Fibroblast of peridontal ligament (primary cell): ENCODE data around the gene DCC.
"Not testable (repeated sequence)": the region's sequence is repeated elsewhere in the genome, so short reads cannot be mapped to it uniquely, and the experiment has no call there.

Source experiments
- DNase-seq: peaks from one replicate; pipeline ENCODE4 v3.0.0-alpha.2; 2010; ENCODE audit errors: extremely low read depth

The DCC gene

DNA sequence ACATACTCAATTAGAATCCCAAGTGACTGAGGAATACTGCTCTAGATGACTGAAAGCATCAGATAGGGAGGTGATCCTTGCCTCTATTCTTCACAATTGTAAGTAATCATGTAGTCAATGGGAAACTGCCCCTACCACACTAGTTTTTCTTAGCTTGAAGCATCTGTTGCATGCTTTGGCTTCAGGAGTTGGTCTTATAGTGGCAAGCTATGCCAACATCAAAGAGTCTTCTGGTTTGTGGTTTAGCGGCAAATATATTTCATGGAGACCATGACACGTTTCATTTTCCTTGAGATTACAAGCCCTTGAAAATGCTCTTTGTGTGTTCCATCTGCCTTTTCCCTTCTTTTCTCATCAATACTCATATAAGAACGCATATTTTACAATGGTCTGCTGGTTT lies 12.9 kb downstream of the DCC start:
- DNase-seq = no peak

DNA sequence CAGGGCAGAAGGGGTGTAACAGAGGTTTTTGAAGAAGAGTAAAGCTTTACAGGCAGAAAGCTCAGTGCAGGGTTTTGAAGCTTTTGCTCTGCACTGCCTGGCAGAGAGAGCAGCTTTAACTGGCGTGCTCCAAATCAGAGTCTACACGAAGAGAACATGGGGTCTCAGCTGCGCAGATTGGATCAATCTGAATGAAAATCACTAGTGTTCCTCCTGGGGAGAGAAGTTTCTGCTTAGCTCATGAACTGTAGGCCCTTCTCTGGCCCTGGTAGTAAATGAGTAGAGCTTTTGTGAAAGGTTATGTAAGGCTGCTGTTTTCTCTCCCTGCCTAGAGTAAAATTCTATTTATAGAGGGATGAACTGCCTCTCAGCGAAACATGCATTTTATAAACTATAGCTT lies 13.6 kb downstream of the DCC start:
- no peak for DNase-seq

DNA sequence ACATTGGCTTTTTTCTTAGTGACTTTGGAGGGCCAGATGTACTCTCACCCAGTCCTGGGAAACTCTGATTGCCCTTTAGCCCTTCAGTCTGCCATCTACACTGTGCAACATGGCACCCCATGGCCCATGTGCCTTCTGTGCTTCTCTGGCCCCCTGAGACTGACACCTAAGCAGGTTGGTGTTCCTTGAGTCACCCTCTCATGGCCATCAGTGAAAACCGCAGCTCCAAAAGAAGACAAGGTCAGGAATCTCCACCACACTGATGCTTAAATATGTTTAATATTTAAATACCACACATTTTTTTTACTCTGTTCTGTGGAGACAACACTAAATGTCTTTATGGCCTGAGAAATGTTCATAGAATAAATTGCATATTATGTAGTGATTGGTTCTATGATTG lies 23.9 kb downstream of the DCC start:
- DNase-seq = no peak

DNA sequence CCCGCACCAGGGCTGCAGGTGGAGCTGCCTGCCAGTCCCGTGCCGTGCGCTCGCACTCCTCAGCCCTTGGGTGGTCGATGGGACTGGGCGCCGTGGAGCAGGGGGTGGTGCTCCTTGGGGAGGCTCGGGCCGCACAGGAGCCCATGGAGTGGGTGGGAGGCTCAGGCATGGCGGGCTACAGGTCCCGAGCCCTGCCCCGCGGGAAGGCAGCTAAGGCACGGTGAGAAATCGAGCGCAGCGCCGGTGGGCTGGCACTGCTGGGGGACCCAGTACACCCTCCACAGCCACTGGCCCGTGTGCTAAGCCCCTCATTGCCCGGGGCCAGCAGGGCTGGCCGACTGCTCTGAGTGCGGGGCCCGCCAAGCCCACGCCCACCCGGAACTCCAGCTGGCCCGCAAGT lies 26.9 kb downstream of the DCC start:
- not testable (repeated sequence) for DNase-seq

DNA sequence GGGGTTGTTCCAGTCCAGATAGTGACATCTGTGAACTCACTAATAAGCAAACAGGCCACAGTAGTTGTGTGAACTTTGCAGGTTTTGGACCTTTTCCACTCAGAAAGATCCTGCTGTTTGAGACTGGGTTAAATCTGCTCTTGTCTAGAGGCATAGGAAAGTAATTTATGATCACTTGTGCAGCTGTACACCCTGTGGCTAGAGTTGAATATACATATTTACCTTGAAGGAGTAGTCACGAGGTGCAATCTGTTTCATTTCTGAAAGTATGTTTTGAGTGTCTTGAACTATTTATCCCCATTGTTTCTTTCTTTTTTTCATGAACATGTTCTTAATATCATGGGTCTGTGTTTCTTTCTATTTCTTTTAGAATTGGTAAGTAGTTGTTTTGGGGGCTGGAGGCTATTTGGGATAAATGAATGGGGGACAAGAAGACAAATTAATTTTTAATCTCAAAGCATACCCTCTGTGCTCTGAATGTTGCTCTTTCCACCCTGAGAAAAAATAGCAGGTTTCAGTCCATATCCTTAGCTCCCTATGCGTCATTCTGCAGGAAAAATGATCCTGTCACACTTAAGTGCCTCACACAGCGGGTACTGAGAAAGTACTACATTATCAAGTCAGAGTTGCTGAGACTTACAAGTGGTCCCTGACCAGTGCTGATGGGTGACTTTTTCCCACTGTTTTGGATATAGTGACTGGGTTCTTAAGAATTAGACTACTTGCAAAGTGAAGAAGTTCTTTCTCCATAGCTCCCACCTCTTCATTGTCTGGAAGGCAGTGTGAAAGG lies 28.2 kb downstream of the DCC start:
- no peak for DNase-seq

DNA sequence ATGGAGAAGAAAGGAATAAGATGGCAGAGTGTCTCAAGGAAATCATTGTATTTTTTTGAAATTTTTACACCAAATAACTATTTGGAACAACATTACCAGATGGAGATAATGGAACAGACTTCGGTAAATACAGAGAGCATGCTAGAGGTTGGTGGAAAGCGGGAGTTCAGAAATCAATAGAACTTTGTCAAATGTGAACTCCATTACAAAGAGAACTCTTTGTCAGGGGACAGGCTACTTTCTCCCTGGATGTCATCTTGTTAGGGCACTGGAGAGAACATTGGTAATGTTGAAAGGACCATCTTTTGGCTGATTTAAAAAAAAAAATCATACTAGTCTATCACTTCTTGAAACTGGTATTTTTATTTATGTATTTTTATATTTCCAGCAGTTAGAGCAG lies 30.8 kb downstream of the DCC start:
- no peak for DNase-seq

DNA sequence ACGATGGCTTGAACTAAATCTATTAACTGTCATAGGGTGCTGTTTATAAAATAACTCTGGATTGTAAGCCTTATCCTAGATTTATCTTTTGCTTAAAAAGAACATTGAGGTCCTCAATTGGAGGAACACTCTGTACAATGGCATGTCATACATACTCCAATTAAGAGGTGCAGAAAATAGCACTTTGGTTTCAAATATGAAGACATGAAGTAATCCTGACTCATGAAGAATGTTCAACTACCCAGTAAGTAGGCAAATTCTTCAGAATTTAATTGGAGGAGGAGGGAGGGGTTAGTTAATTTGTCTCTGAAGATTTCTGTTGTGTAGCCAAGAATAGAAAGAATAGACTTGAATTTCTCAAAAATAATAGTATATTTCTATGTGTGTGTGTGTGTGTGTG lies 36.1 kb downstream of the DCC start:
- DNase-seq = no peak

DNA sequence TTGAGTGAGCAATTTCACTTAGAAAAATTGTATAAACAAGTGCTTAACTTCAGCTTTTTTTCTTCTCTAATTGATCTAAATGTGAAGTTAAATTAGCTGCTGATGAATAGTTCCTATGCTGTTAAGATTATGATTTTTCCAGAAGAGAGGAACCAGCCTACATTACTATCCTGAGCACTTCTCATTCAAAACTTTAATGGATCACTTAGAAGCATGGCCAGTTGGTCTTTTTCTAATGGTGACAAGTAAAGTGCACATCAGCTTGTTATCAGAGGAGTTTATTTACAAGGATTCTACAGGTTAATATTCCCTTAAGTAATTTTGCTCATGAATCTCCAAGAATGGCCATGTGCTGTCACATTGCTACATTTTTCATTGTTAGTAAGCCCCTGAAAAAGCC lies 37.1 kb downstream of the DCC start:
- DNase-seq = no peak

DNA sequence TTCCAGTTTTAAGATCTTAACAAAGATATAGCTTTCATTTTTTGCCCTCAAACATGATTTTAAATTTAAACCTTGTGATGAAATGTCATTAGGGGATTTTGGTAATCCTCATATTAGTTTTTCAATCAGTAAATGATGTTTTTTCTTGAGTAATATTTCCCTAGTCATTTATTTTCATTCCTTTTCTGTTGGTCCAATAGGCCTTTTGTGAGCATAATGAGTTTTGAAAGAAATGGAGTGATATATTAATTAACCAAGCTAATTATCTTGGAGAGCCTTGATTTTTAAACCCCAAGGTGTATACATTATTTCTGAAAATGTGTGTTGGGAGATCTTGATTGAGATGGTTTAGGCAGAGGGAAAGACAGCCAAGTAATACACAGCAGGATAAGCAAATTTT lies 46.3 kb downstream of the DCC start:
- no peak for DNase-seq

DNA sequence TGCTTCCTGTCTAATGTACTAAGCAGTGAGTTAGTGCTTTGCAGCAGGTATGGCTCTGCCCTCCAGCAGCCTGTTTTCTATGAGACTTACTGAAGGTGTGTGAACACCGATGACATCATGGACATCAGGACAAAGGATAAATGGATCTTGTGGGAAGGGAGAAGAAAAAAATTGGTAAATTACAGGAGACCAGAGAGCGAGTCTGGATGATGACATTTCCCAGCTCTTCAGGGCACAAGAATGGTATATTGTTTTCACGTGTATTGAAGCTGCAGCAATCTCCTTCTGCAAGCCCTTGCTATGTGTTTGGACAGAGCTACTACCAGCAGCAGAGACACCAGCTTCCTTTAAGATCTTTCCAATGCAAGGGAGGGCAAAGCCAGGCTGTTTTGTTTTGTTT lies 47.2 kb downstream of the DCC start:
- no peak for DNase-seq

DNA sequence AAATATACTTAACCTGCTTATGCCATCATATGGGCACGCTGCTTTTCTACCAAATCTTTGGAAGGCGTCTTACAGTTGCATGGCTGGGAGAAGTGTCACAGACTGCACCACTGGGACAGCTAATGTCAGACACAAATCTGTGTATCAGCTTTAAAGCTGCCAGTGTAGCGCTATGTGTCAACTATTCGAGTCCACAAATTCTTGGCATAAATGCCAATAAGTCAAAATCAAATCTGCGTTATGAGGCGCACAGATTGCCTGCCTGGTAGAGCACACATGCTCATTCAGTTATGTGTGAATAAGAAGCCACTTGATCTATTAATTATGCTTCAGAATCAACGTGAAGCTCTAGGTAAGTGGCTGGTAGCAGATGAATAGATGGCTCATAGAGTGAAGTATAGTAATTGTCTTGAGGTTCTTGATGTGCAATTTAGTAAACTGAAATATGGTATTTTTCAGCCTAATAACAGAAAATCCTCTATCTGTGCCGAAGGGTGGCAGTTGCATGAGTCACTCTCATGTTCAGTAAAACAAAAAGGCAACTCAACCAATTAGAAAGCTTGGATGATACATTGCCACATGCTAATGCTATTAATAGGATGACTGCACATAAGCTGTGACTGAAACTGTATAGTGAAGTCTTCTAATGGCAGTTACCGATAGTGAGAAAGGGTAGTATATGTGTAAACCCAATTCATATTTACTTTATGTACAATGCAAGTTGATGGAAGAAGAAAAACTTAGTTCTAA lies 52.0 kb downstream of the DCC start:
- no peak for DNase-seq

DNA sequence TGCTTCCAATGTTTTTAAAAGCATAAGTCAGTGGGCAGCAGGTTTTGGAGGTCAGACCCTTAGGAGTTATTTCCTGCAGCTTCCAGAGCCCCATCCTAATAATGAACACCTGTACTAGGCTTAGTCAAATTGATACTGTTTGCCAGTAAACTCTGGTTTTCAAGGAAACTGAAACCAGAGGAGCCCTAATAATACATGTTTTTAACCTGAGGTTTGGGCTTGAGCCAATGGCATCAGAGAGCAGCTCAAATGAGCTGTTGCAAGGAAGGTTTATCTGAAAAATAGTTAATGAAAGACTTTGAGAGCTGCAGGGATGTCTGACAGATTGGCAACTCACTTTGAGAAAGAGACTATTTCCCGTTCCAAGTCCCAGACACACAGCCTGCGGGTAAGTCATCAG lies 54.6 kb downstream of the DCC start:
- DNase-seq = no peak

DNA sequence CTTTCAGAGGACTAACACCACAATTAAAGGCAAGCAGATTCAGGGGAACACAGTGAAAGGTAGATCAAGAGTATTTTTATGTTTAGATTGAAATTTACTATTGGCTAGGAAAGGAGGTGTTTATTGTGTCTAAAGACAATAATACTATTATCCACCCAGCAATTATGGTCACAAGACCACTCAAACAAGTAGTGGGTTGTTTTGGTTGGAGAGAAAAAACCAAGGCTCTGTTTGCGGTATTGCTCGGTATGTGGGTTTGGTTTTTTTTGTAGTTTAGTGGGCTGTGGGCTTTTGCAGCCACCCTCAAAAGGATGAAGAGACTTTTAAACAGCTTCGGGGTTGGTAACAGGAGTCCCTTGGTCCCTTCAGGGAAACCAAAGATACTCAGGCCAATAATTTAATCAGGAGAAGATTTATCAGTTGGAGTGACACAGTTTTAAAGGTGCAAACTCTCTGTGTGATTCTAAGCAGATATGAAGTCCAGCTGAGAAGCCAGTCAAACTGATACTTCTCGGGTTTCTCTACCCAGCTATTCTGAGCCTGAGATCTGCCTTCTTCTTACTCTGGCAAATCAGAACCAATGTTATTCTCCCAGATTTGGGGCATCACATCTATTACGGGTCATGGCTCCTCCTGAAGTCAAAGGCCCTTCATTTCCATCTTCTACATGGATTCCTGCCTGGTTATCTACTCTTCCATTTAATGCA lies 55.3 kb downstream of the DCC start:
- DNase-seq = no peak

DNA sequence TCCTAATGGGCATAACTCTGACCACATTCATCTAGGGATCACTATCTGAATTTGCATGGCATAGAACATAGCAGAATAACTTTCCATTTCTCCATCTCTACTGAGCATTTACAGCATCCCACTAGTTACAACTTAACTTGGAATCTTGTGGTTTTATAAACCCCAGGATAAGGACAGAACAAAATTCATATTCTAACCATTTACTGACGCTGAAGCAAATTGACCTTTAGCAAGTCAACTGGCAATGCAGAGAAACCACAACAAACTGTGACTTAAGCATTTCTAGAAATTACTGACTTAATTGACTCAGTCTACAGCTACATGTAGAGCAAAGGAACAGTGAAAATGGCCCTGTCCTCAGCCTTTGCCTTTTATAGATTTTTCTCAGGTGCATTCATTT lies 61.2 kb downstream of the DCC start:
- DNase-seq = no peak

DNA sequence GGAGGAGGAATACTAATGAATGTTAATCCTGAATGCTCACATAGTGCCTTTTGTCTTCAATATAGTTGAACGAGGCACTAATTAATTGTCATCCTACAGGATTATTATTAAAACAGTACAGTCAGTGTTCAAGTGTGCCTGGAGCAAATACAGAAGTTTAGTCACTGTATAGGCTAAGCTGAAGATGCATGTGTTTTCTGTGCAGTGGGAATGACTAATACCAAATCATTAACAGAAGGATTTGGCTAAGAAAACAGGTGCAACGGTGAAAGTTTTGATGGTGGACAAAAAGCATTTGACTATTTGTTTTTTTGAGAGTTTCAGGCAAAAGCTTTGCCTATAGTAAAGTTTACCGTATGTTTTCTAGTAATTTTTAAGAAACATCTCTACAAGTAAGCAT lies 62.8 kb downstream of the DCC start:
- DNase-seq = no peak

DNA sequence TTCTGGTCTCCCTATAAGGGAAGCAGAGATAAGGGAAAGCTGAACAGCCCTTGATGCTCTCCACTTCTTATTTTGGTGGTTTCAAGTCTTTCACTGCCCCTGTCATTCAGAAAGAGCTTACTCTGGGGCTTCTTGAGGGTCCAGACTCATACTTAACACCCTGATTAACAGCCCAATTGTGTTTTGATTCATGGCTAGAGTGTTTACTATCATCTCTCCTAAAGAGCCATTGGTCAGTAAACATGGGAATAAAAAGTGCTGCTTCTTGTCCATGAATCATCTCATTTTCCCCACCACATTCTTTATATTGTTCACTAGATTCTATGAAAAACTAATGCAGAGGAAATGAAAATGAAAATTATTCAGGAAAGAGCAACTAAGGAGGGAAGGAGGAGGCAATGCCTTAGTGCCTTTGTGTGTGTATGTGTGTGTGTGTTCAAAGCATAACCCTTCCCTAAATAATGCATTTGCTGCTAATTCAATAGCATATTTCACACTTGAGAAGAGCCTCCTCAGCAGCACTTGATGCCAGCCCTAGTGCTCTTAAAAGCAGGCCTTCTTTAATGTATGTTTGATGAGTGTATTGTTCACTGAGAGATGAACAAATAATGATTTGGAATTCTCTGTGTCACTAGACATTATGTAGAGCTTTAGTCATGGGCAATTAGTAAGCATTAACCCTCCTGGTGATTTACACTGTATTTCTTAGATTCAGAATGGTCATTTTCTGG lies 63.5 kb downstream of the DCC start:
- DNase-seq = no peak

DNA sequence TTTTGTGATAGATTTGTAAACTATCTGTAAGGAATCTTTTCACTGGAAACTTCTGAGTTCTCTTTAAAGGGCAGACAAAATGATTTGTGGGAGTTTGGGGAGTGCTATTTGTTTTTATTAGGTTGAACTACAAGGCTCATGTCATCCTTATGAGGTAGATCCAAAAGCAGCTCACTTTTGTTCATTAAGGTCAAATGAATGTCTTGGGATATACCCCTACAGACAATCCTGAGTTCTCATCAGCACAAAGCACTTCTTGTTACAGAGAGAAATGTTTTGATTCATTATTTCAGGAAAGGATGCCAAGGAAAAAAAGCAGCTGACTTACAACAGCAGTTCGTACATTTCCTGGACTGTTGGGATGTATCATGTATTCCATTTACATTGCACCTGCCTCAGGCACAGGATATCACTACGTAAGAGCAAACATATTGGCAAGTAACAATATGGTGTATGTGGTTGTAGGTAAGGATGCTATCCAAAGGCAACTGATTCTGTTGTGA lies 68.9 kb downstream of the DCC start:
- DNase-seq = no peak

DNA sequence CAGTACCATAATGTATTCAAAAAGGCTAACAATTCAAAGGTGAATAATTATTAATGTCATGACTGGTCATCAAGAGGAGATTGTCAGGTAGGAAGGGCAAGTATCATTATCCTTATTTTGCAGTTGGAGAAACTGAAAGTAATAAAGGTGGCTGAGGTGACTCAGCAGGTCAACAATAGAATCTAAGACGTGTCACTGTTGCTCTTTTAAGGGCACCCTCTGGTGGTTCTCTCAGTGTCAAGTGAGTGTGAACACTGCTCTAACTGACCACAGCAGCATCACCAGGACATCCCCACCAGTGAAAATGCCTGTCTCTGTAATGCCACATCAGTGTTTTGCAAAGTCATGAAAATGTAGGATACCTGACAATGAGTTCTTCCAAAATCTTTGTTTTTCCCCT lies 69.7 kb downstream of the DCC start:
- no peak for DNase-seq

DNA sequence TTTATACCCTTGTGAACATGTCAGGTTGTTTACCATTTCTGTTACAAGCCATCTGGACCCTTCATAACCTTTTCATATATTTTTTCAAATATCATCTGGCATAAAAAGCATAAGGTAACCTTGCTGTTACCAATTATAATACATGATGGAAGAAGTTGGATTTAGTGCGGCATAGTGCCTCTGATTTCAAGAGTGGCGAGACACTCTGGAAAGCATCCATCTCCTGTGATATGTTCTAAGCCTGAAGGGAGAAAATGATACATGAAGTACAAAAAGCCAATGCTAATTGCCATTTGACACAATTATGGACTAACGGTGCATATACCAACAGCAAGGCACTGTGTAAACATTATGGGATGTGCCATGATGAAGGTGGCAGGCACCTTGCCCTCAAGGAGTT lies 75.1 kb downstream of the DCC start:
- no peak for DNase-seq

DNA sequence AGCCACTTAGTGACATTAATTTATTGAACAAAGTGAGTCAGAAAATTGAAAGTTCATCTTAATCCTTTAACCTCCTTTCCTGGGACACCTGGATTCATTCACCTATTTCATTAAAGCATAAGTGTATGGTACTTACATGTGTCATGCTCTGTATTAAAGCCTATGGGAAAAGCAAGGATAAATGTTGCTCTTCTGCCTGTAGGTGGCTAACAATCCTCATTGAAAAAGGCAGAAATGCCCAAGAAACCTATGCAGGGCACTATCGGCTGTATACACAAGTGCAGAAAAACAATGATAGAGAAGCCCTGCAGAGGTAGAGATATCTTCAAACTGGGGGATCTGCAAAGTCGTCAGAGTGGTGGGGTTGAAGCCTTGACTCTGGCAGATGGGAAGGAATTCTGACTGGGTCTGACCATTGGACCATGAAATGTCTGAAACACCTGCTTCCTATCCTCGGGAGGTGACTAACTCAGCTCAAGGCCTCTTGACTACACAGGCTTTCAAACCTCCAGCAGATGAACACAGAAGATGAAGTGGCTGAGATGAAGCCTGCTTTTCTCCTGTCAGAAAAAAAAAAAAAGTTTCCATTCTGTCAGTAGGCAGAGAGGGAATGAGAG lies 83.1 kb downstream of the DCC start:
- no peak for DNase-seq

DNA sequence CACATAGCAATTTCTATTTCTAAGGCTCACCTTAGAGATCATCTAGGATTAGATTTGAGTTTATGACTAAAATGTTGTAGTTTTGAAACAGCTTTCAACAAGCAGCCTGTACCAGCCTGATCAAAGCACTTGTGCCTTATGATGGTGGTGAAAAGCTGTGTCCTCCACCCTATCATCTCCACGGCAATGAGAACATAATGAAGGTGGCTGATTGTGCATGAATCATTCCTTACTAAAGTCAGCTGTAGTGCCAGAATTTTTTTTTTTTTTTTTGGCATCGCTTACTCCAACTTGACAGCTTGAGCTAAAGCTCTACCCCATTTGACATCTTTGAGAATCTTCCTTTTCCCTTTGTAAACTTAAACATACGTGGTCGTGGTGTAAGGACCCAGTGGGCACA lies 86.0 kb downstream of the DCC start:
- no peak for DNase-seq

DNA sequence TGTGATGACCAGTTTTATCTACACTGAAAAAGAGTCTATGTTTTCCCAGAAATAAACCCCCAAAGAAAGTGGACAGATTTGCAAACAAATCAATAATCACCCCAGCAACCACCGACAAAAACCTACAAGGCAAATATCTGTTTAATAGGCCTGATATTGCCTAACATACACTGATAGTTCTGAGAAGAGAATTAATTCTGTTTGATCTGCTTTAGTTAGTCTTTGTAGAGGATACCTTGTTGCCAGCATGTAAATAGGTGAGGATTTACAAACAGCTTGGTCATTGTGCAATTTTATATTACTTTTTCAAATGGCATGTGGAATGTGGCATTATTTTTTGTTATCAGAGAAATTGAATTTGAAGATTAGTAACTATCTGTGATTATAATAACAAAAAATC lies 86.5 kb downstream of the DCC start:
- no peak for DNase-seq
